SK-N-SH treated with all-trans-retinoic acid at 6 μM for 48 hours (cell line): Measurements from ENCODE around the gene AAMP.
A peak's percentile ranks its signal among the peaks of the same experiment; 100 is the strongest.

Experiments
- ATAC-seq: fragments of 200-7000 bp; cut with Tn5 transposase; 3 replicates; pipeline ENCODE4 v1.9.1; 2020; ENCODE audit warnings: mild to moderate bottlenecking, moderate library complexity
- ARNTL ChIP-seq: fragments of 450-650 bp; formaldehyde crosslinking; IDR thresholded peaks from 2 replicates; pipeline ENCODE4 v1.5.0; 2020; ENCODE audit warnings: low read depth, mild to moderate bottlenecking, moderate library complexity, borderline replicate concordance
- BACH2 ChIP-seq: fragments of 250-450 bp; sonication (Bioruptor Pico); IDR thresholded peaks from 2 replicates; pipeline ENCODE4 v1.9.0; 2021; ENCODE audit warnings: mild to moderate bottlenecking, borderline replicate concordance
- CSDC2 ChIP-seq: fragments of 250-450 bp; sonication (Bioruptor Pico); IDR thresholded peaks from 2 replicates; pipeline ENCODE4 v1.5.0; 2020; ENCODE audit warnings: mild to moderate bottlenecking, moderate library complexity
- CSRNP3 ChIP-seq: fragments of 250-450 bp; sonication (Bioruptor Pico); IDR thresholded peaks from 2 replicates; pipeline ENCODE4 v1.5.1; 2021; ENCODE audit warnings: mild to moderate bottlenecking, moderate library complexity
- ESRRG ChIP-seq: fragments of 250-450 bp; sonication (Bioruptor Pico); IDR thresholded peaks from 2 replicates; pipeline ENCODE4 v1.6.1; 2021; ENCODE audit warnings: mild to moderate bottlenecking
- GLIS3 ChIP-seq: fragments of 250-450 bp; sonication (Bioruptor Pico); IDR thresholded peaks from 2 replicates; pipeline ENCODE4 v1.5.0; 2020; ENCODE audit warnings: mild to moderate bottlenecking, moderate library complexity
- ISL1 ChIP-seq: fragments of 250-450 bp; sonication (Bioruptor Pico); IDR thresholded peaks from 2 replicates; pipeline ENCODE4 v2.1.2; 2022; ENCODE audit warnings: mild to moderate bottlenecking, moderate library complexity
- OSR1 ChIP-seq: fragments of 250-450 bp; sonication (Bioruptor Pico); IDR thresholded peaks from 2 replicates; pipeline ENCODE4 v1.8.0; 2022; ENCODE audit warnings: moderate library complexity, mild to moderate bottlenecking, inconsistent platforms
- POU6F1 ChIP-seq: fragments of 250-450 bp; sonication (Bioruptor Pico); IDR thresholded peaks from 2 replicates; pipeline ENCODE4 v1.8.0; 2021; ENCODE audit warnings: low read depth, mild to moderate bottlenecking, moderate library complexity, borderline replicate concordance
- RARB ChIP-seq: fragments of 250-450 bp; sonication (Bioruptor Pico); IDR thresholded peaks from 2 replicates; pipeline ENCODE4 v1.8.0; 2021; ENCODE audit warnings: mild to moderate bottlenecking, moderate library complexity
- SNAI2 ChIP-seq: fragments of 250-450 bp; sonication (Bioruptor Pico); IDR thresholded peaks from 2 replicates; pipeline ENCODE4 v1.5.0; 2020; ENCODE audit warnings: mild to moderate bottlenecking, moderate library complexity
- TCF4 ChIP-seq: fragments of 250-450 bp; sonication (Bioruptor Pico); IDR thresholded peaks from 2 replicates; pipeline ENCODE4 v1.8.0; 2021; ENCODE audit warnings: mild to moderate bottlenecking, moderate library complexity, borderline replicate concordance
- TOX ChIP-seq: fragments of 250-450 bp; sonication (Bioruptor Pico); IDR thresholded peaks from 2 replicates; pipeline ENCODE4 v1.8.0; 2021; ENCODE audit warnings: mild to moderate bottlenecking, moderate library complexity, borderline replicate concordance
- TSHZ2 ChIP-seq: fragments of 250-450 bp; sonication (Bioruptor Pico); IDR thresholded peaks from 2 replicates; pipeline ENCODE4 v1.5.0; 2020; ENCODE audit warnings: mild to moderate bottlenecking, moderate library complexity
- ZC3H10 ChIP-seq: fragments of 250-450 bp; sonication (Bioruptor Pico); IDR thresholded peaks from 2 replicates; pipeline ENCODE4 v1.5.1; 2021; ENCODE audit warnings: mild to moderate bottlenecking, moderate library complexity
- ZFP3 ChIP-seq: fragments of 250-450 bp; sonication (Bioruptor Pico); IDR thresholded peaks from 2 replicates; pipeline ENCODE4 v1.5.0; 2020; ENCODE audit warnings: mild to moderate bottlenecking, moderate library complexity
- ZFP30 ChIP-seq: fragments of 450-650 bp; formaldehyde crosslinking; IDR thresholded peaks from 2 replicates; pipeline ENCODE4 v1.5.0; 2022; ENCODE audit warnings: mild to moderate bottlenecking, moderate library complexity
- ZNF565 ChIP-seq: fragments of 450-650 bp; formaldehyde crosslinking; conservative IDR thresholded peaks from 2 replicates; pipeline ENCODE4 v1.5.0; 2020; ENCODE audit warnings: low read depth, mild to moderate bottlenecking, moderate library complexity
- ZNF70 ChIP-seq: fragments of 450-650 bp; formaldehyde crosslinking; IDR thresholded peaks from 2 replicates; pipeline ENCODE4 v1.5.0; 2020; ENCODE audit warnings: mild to moderate bottlenecking, moderate library complexity
- TF ChIP-seq, protein P1 (sequence below): fragments of 250-450 bp; sonication (Bioruptor Pico); IDR thresholded peaks from 2 replicates; pipeline ENCODE4 v1.8.0; 2020; ENCODE audit warnings: mild to moderate bottlenecking, moderate library complexity, borderline replicate concordance
- TF ChIP-seq, protein P2 (sequence below): fragments of 250-450 bp; sonication (Bioruptor Pico); IDR thresholded peaks from 2 replicates; pipeline ENCODE4 v1.5.1; 2020; ENCODE audit warnings: low read depth, mild to moderate bottlenecking, moderate library complexity

The AAMP gene

GRCh38 chr2:218296847-218297246 is 26.9 kb upstream of the AAMP start:
- ATAC-seq: no peak
- TF ChIP-seq, protein P1, sequence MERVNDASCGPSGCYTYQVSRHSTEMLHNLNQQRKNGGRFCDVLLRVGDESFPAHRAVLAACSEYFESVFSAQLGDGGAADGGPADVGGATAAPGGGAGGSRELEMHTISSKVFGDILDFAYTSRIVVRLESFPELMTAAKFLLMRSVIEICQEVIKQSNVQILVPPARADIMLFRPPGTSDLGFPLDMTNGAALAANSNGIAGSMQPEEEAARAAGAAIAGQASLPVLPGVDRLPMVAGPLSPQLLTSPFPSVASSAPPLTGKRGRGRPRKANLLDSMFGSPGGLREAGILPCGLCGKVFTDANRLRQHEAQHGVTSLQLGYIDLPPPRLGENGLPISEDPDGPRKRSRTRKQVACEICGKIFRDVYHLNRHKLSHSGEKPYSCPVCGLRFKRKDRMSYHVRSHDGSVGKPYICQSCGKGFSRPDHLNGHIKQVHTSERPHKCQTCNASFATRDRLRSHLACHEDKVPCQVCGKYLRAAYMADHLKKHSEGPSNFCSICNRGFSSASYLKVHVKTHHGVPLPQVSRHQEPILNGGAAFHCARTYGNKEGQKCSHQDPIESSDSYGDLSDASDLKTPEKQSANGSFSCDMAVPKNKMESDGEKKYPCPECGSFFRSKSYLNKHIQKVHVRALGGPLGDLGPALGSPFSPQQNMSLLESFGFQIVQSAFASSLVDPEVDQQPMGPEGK (CRISPR knock-in tag): no peak
- TF ChIP-seq ZNF565 (no peak), OSR1 (CRISPR knock-in tag) (no peak), TCF4 (no peak), ZFP30 (CRISPR knock-in tag) (no peak), TSHZ2 (CRISPR knock-in tag) (no peak), ZC3H10 (no peak), POU6F1 (CRISPR knock-in tag) (no peak), TOX (CRISPR knock-in tag) (no peak), BACH2 (no peak), CSRNP3 (CRISPR knock-in tag) (no peak), RARB (no peak)
- TF ChIP-seq, protein P2, sequence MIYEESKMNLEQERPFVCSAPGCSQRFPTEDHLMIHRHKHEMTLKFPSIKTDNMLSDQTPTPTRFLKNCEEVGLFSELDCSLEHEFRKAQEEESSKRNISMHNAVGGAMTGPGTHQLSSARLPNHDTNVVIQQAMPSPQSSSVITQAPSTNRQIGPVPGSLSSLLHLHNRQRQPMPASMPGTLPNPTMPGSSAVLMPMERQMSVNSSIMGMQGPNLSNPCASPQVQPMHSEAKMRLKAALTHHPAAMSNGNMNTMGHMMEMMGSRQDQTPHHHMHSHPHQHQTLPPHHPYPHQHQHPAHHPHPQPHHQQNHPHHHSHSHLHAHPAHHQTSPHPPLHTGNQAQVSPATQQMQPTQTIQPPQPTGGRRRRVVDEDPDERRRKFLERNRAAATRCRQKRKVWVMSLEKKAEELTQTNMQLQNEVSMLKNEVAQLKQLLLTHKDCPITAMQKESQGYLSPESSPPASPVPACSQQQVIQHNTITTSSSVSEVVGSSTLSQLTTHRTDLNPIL (CRISPR knock-in tag): no peak

GRCh38 chr2:218296200-218296599 is 26.3 kb upstream of the AAMP start:
- no peak for ATAC-seq
- TF ChIP-seq CSDC2 (CRISPR knock-in tag) (no peak), GLIS3 (CRISPR knock-in tag) (no peak), POU6F1 (CRISPR knock-in tag) (no peak), ESRRG (no peak), ARNTL (CRISPR knock-in tag) (no peak), ZFP30 (CRISPR knock-in tag) (no peak), ZFP3 (CRISPR knock-in tag) (no peak), ZNF70 (CRISPR knock-in tag) (no peak)

DNA sequence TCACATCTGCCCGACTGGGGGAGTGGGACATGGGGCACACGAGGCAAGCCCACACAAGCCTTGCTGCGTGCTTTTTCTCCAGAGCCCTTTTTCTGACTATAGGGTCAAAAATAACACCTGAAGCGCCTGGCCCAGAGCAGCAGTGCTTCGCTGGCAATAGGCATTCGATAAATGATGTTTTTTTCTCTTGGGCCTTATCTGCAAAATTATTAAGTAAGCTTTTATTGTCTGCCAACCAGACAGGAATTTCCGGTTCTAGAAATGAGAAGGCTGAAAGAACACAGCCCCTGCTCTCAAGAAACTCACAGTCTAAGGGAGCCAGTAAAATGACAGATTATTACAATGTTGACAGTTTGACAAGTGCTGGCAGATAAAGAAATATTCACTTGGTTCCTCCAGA is 25.1 kb upstream of the AAMP start:
- TF ChIP-seq ZFP3 (CRISPR knock-in tag) (no peak), ESRRG (no peak), ARNTL (CRISPR knock-in tag) (no peak), ISL1 (CRISPR knock-in tag) (peak; percentile 19; the same call in 1 of the 2 replicates), SNAI2 (no peak), POU6F1 (CRISPR knock-in tag) (no peak)
- TF ChIP-seq, all 23 proteins: peak for 1
- no peak for ATAC-seq
